Measurements from ENCODE around the gene MFSD2B.

- TF ChIP-seq CTCF (IDR thresholded peaks at IDR 0.05) (no peak), EZH2 (IDR thresholded peaks at IDR 0.05; ENCODE audit: borderline replicate concordance, insufficient read depth, low read depth, low read length, poor library complexity, severe bottlenecking) (no peak)
These were observed 35.9 kb downstream of the MFSD2B start for GRCh38 chr2:24045511-24046508.

Data from B cell (primary cell).